ENCODE data around the gene LMO7. TPM values are rescaled to one million over a fixed set of nuclear protein-coding genes. Genes with fewer than 3 reads are reported as not detected.

Gene LMO7
- total and polyA plus RNA-seq, 2 of the 8 experiments (the other 6 are each of a cell fraction or from before 2014, with no cell fraction given), result 8.1 to 28.3 TPM

DNA sequence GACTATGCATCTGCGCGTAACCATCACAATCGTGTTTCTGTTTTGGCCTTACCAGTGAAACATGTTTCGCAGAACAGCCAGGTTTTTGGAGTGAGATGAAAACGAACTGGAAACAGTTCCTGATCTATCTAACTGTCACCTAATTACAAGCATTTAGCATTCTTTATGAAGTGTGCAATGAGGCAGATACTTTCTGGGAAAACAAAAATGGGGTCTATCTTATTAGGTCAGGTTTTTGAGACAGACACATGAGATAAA is 182.8 kb downstream of the LMO7 start:
- H3K27ac ChIP-seq (ENCODE audit: low read depth, low read length), result no peak overlapping the region
- H3K4me2 ChIP-seq (ENCODE audit: insufficient read depth in 1 of 2, low read depth in 2 of 2, low read length in 2 of 2), result no peak overlapping the region
- no peak overlapping the region for H3K23ac ChIP-seq (ENCODE audit: insufficient read length)
- POLR2A ChIA-PET (ENCODE audit: partially characterized antibody), result no interaction called here
- no peaks in the 10 kb centered on the region for H3K79me1 ChIP-seq (ENCODE audit: low read depth, low read length)
- H2AK5ac ChIP-seq (ENCODE audit: low read depth, low read length), result no peak overlapping the region
- no peaks in the 10 kb centered on the region for H4K20me1 ChIP-seq (replicated peaks in 1 of 2; ENCODE audit: control insufficient read depth in 1 of 2, insufficient read depth in 2 of 2, low read length in 2 of 2)
- H2BK120ac ChIP-seq (replicated peaks; ENCODE audit: low read depth, low read length), result no peak overlapping the region
- no peak overlapping the region for H2BK5ac ChIP-seq (ENCODE audit: low read depth, low read length)
- H3K56ac ChIP-seq (replicated peaks; ENCODE audit: insufficient read length, low read depth, low read length), result no peak overlapping the region
- H3K27me3 ChIP-seq (replicated peaks in 1 of 4; ENCODE audit: control insufficient read depth in 3 of 4, extremely low read depth in 1 of 4, insufficient read depth in 3 of 4, low read length in 3 of 4), result no peaks in the 10 kb centered on the region
- no peak overlapping the region for H3K18ac ChIP-seq (ENCODE audit: extremely low read depth, low read length)
- no peaks in the 10 kb centered on the region for H3K9me3 ChIP-seq (ENCODE audit: insufficient read depth in 2 of 2, low read depth in 1 of 2, low read length in 1 of 2)
- H4K5ac ChIP-seq (ENCODE audit: insufficient read length, low read depth, low read length), result no peak overlapping the region
- no peak overlapping the region for H3K9ac ChIP-seq (replicated peaks in 1 of 4; ENCODE audit: extremely low read depth in 1 of 4, low read depth in 3 of 4, low read length in 3 of 4)
- H3K4ac ChIP-seq (replicated peaks; ENCODE audit: insufficient read length, low read depth, low read length), result no peak overlapping the region
- no peak overlapping the region for H2BK12ac ChIP-seq (ENCODE audit: low read depth, low read length)
- TF ChIP-seq, protein P1, sequence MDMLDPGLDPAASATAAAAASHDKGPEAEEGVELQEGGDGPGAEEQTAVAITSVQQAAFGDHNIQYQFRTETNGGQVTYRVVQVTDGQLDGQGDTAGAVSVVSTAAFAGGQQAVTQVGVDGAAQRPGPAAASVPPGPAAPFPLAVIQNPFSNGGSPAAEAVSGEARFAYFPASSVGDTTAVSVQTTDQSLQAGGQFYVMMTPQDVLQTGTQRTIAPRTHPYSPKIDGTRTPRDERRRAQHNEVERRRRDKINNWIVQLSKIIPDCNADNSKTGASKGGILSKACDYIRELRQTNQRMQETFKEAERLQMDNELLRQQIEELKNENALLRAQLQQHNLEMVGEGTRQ (IDR thresholded peaks at IDR 0.05; ENCODE audit: low read length), result no peak
- TF ChIP-seq SRF (IDR thresholded peaks at IDR 0.05; ENCODE audit: low read depth, low read length) (no peak), TAF7 (optimal IDR thresholded peaks at IDR 0.05; ENCODE audit: borderline replicate concordance, low read depth, low read length) (no peak), JUND (IDR thresholded peaks at IDR 0.05; ENCODE audit: low read length) (no peak), SIRT6 (IDR thresholded peaks at IDR 0.05; ENCODE audit: low read length) (no peak), JUN (IDR thresholded peaks at IDR 0.05; ENCODE audit: low read depth, low read length) (no peak), CTBP2 (IDR thresholded peaks at IDR 0.05; ENCODE audit: borderline replicate concordance, insufficient read depth, insufficient read length, low read length) (no peak)
- TF ChIP-seq, protein P2, sequence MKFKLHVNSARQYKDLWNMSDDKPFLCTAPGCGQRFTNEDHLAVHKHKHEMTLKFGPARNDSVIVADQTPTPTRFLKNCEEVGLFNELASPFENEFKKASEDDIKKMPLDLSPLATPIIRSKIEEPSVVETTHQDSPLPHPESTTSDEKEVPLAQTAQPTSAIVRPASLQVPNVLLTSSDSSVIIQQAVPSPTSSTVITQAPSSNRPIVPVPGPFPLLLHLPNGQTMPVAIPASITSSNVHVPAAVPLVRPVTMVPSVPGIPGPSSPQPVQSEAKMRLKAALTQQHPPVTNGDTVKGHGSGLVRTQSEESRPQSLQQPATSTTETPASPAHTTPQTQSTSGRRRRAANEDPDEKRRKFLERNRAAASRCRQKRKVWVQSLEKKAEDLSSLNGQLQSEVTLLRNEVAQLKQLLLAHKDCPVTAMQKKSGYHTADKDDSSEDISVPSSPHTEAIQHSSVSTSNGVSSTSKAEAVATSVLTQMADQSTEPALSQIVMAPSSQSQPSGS (IDR thresholded peaks at IDR 0.05; ENCODE audit: low read length), result no peak
- no peak overlapping the region for H4K91ac ChIP-seq (replicated peaks; ENCODE audit: insufficient read length, low read length)
- no peaks in the 10 kb centered on the region for H3K36me3 ChIP-seq (ENCODE audit: control insufficient read depth in 2 of 4, insufficient read depth in 4 of 4, low read length in 3 of 4)
- DNase-seq (ENCODE audit: low read depth in 1 of 2, low spot score in 2 of 2) (no peak), FAIRE-seq (no peak)
- CTCF ChIA-PET (ENCODE audit: partially characterized antibody), result no interaction called here
- no peak overlapping the region for H4K8ac ChIP-seq (ENCODE audit: extremely low read depth, insufficient read depth, low read length)
- no peak overlapping the region for H2BK15ac ChIP-seq (ENCODE audit: low read length)
- no peak overlapping the region for H2AFZ ChIP-seq (ENCODE audit: low read length)
- no peak overlapping the region for H2BK20ac ChIP-seq (ENCODE audit: low read length)
- H3K79me2 ChIP-seq (ENCODE audit: control insufficient read depth in 1 of 2, insufficient read depth in 2 of 2, low read length in 2 of 2), result no peaks in the 10 kb centered on the region
- H3K14ac ChIP-seq (ENCODE audit: insufficient read length), result no peak overlapping the region
- H3K23me2 ChIP-seq (ENCODE audit: low read depth, low read length), result no peaks in the 10 kb centered on the region; the same call in 1 of the 2 replicates
- H3K4me3 ChIP-seq (ENCODE audit: extremely low read depth in 1 of 4, insufficient read depth in 2 of 4, low read depth in 3 of 4, low read length in 4 of 4), result no peak overlapping the region
- no peaks in the 10 kb centered on the region; a peak in 1 of 7 replicates for H3K4me1 ChIP-seq (replicated peaks in 1 of 4; ENCODE audit: control insufficient read depth in 3 of 4, insufficient read depth in 4 of 4, low read length in 3 of 4)
- 87% methylated on average over 5 of the region's 5 CpGs; no CpG with 5 or more reads in 1 of the 2 experiments for WGBS, 2 experiments (ENCODE audit: extremely low coverage in 1 of 2, insufficient coverage in 1 of 2, insufficient read length in 1 of 2, insufficient replicate concordance in 2 of 2, low coverage in 1 of 2, low lambda C conversion rate in 2 of 2, missing lambda C conversion rate in 1 of 2)
